Stimulated activated naive CD8-positive, alpha-beta T cell treated with anti-CD3 and anti-CD28 coated beads, Interleukin-15, Interleukin-2, amounts not matched to agents 100 U/mL and 50 U/mL, for 24 hours (primary cell): ENCODE results near the gene ASZ1.
A peak's percentile ranks its signal among the peaks of the same experiment; 100 is the strongest.
"Not testable (repeated sequence)": the region's sequence is repeated elsewhere in the genome, so short reads cannot be mapped to it uniquely, and the experiment has no call there.

Experiments used
- ATAC-seq: fragments of 150-1000 bp; cut with Tn5 transposase; one replicate; pipeline ENCODE4 v1.10.0; 2021
- DNase-seq: peaks from one replicate; pipeline ENCODE4 v3.0.0; 2021

Gene ASZ1

GRCh38 chr7:117427258-117427701, at the start of gene ASZ1:
ASZ1 (minus strand) TSS chr7:117427493; CDS start chr7:117427460, 33 bp downstream.
- DNase-seq (no peak), ATAC-seq (no peak)

GRCh38 chr7:117476557-117477215, 49.4 kb upstream of the ASZ1 start:
- ATAC-seq (no peak), DNase-seq (no peak)

- DNase-seq (no peak), ATAC-seq (no peak)
These were observed 45.0 kb upstream of the ASZ1 start for GRCh38 chr7:117472335-117472734.

- no peak for DNase-seq
These were observed 43.5 kb upstream of the ASZ1 start for GRCh38 chr7:117470777-117471176.

GRCh38 chr7:117468174-117468573, 40.9 kb upstream of the ASZ1 start:
- ATAC-seq: no peak
- DNase-seq: no peak

More at GRCh38 chr7:117470777-117471176, 43.5 kb upstream of the ASZ1 start:
- ATAC-seq: no peak

- DNase-seq, ATAC-seq: not testable (repeated sequence)
These were observed 33.5 kb upstream of the ASZ1 start for GRCh38 chr7:117460815-117461214.

GRCh38 chr7:117459735-117460134, 32.4 kb upstream of the ASZ1 start:
- DNase-seq (no peak), ATAC-seq (no peak)

GRCh38 chr7:117458977-117459583, 31.8 kb upstream of the ASZ1 start:
- DNase-seq (no peak), ATAC-seq (no peak)

GRCh38 chr7:117448655-117449054, 21.4 kb upstream of the ASZ1 start:
- no peak for ATAC-seq
- no peak for DNase-seq

GRCh38 chr7:117446220-117446815, 19.0 kb upstream of the ASZ1 start:
- DNase-seq (no peak), ATAC-seq (no peak)

GRCh38 chr7:117445206-117445605, 17.9 kb upstream of the ASZ1 start:
- no peak for ATAC-seq
- DNase-seq: no peak

GRCh38 chr7:117444646-117445045, 17.4 kb upstream of the ASZ1 start:
- no peak for ATAC-seq
- DNase-seq: no peak

GRCh38 chr7:117435475-117436043, 8.3 kb upstream of the ASZ1 start:
- no peak for DNase-seq
- peak; percentile 52 for ATAC-seq

GRCh38 chr7:117424090-117424829, 3.0 kb downstream of the ASZ1 start:
- ATAC-seq (no peak), DNase-seq (no peak)

- ATAC-seq, DNase-seq: not testable (repeated sequence)
These were observed 12.7 kb downstream of the ASZ1 start for GRCh38 chr7:117414591-117414990.

- ATAC-seq (no peak), DNase-seq (no peak)
These were observed 14.2 kb downstream of the ASZ1 start for GRCh38 chr7:117412946-117413559.

- DNase-seq (no peak), ATAC-seq (no peak)
These were observed 14.9 kb downstream of the ASZ1 start for GRCh38 chr7:117412390-117412789.

GRCh38 chr7:117411539-117411938, 15.8 kb downstream of the ASZ1 start:
- DNase-seq (no peak), ATAC-seq (no peak)

GRCh38 chr7:117408831-117409230, 18.5 kb downstream of the ASZ1 start:
- ATAC-seq: no peak
- DNase-seq: no peak

- ATAC-seq: no peak
- no peak for DNase-seq
These were observed 21.8 kb downstream of the ASZ1 start for GRCh38 chr7:117405519-117405918.

- no peak for ATAC-seq
- no peak for DNase-seq
These were observed 23.6 kb downstream of the ASZ1 start for GRCh38 chr7:117403737-117404136.

GRCh38 chr7:117402109-117402508, 25.2 kb downstream of the ASZ1 start:
- DNase-seq: no peak
- ATAC-seq: no peak
